GM18519 (cell line): ENCODE measurements around the gene SYT5.
"Not testable (repeated sequence)": the region's sequence is repeated elsewhere in the genome, so short reads cannot be mapped to it uniquely, and the experiment has no call there.

ENCODE experiments used
- ATAC-seq: cut with Tn5 transposase; IDR thresholded peaks from one replicate; pipeline ENCODE4 v1.9.1; 2021; ENCODE audit warnings: mild to moderate bottlenecking, moderate library complexity; ENCODE audit not compliant: unreplicated experiment, low FRiP score

SYT5 gene

GRCh38 chr19:55179606-55180484, at the start of gene SYT5:
SYT5 (minus strand) TSS chr19:55180289; CDS start chr19:55179041, 1,248 bp downstream.
- no peak for ATAC-seq

- no peak for ATAC-seq
Measured at GRCh38 chr19:55229789-55230182, 49.7 kb upstream of the SYT5 start.

DNA sequence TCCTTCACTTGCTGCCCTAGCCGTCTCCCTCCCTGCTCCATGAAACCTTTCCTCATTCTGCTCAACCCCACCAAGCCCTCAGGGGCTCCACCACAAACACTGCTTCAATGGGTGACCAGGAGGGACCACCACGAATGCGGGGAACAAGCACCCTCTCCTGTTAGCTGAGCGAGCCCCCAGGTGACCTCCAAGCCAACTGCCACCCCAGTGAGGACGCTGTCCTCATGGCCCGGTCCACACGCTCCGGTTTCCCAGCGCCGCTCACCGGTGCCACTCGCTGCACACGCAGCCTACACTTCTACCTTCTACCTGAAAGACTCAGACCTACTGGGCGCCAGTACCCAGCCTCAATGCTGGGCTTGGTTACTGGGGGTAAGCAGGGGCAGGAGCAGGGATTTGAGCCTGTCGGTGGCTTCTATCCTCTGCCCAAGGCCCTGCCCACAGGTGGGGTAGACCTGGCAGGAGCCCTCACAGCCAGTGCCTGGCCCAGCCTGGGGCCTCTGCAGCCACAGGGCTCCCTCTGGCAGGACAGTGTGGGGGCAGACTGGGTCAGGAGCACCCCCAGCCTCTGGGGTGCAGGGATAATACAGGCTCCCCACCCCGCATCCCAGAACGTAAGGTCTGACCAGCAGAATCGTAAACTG, 49.2 kb upstream of the SYT5 start:
- no peak for ATAC-seq

DNA sequence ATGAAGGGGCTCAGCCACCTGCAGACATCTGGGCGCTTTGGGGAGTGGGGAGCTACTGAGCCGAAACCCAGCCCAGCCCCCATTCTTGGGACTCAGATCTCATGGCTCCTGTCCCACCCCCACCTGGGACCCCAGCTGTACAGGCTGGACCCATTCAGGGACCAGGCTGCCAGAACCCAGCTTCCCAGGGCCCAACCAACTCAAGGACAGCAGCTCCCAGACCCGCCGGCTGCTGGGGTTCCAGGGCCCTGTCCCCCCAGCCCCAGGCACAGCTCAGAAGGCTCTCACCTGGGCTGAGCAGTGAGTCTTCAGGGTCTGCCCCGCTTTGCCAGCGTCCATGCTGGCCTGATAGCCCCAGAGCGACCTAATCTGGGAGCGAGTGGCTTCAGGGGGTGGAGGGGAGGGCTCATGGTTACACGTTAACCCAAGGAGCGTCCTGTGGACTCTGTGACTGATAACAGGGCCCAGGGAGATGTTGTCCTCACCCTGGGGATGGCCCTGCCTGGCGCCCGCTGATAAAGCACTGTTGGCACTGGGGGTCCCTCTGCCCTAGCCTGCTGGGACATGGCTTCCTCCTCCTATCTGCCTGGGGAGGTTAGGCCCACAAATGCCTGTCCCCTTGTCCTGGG, 48.4 kb upstream of the SYT5 start, which contains the start of gene TMEM86B:
TSS of gene TMEM86B (minus strand) at position 361 of the 629 bp plus-strand sequence. CDS start at position 339, 22 bp downstream.
- ATAC-seq: no peak

GRCh38 chr19:55228015-55228391, 47.9 kb upstream of the SYT5 start:
- no peak for ATAC-seq

DNA sequence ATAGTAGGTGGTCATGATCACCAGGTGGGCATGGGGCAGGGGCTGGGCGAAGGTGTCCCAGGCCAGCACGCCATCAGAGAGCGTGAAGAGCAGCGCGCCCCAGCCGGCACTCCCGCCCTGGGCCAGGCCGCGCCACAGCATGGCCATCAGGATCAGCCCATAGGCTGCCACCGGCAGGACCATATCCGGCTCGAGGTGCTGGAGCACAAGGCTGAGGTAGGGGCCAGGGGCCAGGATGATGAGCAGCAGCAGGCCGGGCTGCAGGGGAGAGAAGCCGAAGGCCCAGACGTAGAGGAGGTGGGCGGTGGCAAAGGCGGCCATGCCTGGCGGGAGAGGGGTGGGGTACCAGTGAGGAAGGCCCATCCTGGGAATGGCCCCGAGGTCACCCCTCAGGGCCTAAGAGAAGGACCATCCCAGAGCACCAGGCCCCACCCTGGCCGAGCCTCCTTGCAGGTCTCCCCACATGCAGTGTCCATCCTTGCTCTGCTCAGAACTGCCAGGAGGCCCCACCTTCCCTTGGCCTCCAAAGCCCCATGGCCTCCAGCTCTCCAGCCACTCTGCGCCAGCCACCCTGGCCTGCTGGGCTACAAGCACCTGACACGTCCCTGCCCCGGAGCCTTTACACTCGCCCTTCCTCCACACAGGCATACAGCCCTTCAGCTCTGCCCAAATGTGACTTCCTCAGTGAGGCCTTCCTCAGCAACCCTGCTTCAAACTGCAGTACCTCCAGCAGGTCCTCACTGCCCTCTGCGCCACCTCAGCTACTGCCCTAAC, 47.3 kb upstream of the SYT5 start:
- ATAC-seq: no peak

- ATAC-seq: no peak
Measured at GRCh38 chr19:55226788-55227187, 46.7 kb upstream of the SYT5 start.

DNA sequence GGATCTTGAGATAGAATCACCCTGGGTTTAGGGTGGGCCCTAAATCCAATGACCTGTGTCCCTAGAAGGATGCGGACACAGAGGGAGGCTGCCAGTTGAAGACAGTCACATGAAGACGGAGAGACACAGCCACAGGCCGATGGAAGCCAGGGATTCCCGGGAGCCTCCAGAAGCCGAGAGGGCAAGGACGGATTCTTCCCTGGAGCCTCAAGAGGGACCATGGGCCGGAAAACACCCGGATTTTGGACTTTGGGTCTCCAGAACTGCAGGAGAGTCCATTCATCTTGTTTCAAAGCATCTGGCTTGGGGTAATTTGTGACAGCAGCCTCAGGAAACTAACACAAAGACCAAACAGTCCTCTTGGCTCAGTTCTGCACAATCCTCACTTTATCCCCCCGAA, 46.2 kb upstream of the SYT5 start:
- no peak for ATAC-seq

GRCh38 chr19:55225415-55225958, 45.4 kb upstream of the SYT5 start:
- ATAC-seq: no peak

- ATAC-seq: not testable (repeated sequence)
Measured at GRCh38 chr19:55224679-55225414, 44.8 kb upstream of the SYT5 start.

DNA sequence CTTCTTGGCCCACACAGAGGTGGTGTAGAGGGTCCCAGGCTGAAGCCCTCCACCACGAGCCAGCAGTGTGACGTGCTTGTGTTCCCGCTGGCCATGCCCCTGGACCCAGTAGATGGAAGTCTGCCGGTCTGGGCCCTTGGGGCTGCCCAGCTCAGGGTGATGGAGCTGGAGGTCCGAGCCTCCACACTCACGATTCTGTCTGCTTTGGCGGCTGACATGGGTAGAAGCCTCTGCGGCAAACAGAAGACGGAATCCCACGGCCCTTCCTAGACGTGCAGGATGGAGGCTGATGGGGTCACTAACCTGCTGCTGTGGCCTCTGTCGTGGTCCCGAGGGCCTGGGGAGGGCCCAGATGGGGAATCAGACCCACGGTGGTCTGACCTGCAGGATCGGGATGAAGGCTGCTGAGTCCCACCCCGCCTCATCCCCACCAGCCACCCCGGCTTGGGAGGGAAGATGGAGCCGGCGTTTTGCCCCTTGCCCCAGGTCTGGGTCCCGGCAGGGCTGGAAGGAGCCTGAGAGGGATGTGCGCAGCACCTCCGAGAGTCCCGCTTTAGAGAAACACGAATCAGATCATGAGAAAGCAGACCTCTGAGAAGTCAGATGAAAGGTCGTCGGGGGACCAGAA, 44.1 kb upstream of the SYT5 start:
- no peak for ATAC-seq

- no peak for ATAC-seq
Measured at GRCh38 chr19:55223291-55224037, 43.4 kb upstream of the SYT5 start.

DNA sequence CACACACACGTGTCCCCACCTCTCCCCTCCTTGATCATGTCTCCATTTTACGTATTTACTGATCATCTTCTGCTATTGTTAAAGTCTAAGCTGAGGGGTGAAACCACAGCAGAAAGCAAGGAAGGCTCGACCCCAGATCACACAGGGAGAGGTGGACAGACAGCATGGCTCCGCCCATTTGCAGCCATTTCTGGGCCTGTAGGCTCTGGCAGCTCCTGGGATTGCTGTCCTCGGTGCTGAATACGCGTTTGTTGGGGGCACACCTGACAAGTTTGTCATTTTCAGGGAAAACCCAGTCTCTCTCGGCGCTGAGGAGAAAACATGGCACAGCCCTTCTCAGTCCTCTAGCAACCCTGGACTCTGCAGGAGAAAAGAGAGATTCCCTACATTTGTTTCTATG, 40.4 kb upstream of the SYT5 start:
- ATAC-seq: no peak

DNA sequence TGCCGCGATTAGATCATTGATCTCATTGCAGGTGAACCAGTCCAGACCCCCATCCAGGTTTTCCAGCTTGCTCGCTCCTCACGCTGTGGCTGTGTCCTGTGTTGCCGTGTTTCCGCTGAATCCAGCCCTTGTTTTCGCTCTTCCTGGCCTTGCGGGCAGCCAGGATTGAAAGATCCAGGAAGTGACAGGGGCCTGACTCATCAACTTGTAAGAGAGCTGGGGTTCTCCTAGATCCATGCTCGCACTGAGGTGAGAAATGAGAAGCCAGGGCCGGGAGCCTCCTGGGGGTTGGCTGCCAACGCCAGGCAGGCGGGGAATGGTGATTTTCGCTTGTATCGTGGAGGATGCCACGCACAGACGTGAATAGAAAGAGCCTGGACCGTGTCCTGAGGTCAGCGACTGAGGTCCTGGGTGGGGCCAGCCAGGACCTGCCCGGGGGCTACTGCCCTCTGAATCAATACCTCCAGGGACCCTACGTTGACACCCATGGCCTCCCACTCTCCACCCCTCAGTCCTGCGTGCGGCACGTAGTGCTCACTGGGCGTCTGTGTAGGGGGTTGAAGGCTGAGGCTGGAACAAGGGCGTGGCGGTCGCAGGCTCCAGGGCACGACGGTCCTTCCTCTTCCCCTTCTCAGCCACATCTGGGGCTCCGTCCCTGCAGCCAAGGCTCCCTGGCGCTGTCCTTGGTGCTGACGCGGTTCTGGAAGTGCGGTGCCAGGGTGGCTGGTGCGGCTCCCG, 36.5 kb upstream of the SYT5 start:
- no peak for ATAC-seq

DNA sequence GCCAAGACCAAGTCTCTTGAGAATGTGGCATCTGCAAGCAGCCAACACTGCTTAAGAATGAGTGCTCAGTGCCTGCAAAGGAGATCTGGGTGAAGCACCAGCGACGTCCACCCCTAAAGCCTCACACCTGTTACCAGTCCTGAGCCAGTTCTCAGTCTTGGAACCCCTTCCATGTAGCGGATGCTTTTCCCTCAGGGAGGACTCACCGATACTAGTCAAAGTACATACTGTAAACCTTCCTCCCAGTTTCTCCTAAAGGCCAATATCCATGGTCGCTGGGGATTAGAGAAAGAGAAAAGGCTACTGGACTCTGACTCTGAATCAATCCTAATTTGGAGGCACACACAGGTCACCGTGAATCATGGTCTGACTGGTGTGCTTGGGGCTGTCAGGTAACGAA, 33.5 kb upstream of the SYT5 start:
- ATAC-seq: no peak

GRCh38 chr19:55212447-55212846, 32.4 kb upstream of the SYT5 start:
- ATAC-seq: no peak

DNA sequence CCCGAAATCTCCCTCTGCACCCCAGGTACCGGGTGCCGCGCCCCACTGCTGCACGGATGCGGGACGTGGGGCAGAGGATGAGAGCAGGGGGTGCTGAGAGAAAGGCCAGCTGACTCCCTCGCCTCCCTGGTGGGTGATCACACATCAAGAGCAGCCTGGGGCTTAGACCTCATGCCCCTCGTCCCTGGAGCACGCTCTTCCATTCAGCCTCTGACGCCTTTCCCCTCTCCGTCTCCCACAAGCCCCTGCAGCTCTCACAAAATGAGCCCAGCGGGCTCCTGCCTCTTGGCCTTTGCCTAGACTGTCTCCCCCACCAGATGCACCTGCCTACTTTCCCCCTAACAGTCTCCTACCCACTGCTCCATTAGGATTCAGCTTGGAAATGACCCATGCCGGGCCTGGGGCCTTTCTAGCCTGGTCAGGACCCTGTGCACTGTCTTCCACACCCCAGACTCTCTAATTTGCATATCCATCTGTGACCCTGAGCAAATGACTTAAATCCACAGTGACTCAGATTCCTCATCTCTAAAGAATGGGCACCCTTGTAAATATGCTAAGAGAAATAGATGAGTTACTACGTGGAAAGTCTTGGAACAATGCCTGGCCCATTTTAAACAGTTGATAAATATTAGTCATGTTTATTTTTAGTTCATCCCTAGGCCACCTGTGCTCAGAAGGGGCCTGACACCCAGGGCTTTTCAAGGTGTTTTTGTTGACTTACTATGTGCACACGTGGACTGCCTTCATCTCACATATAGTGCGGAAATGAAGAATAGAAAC, 29.8 kb upstream of the SYT5 start:
- ATAC-seq: no peak
